Measurements from ENCODE around the gene CTSG. TPM values are rescaled to one million over a fixed set of nuclear protein-coding genes. Genes with fewer than 3 reads are reported as not detected.

CTSG gene
- total RNA-seq, 1 donor from 2014 or later, result 1.5 TPM

GRCh38 chr14:24607635-24608514 lies 31.8 kb upstream of the CTSG start:
- no peaks in the 10 kb centered on the region for H3K9me3 ChIP-seq
- no peaks in the 10 kb centered on the region for H3K36me3 ChIP-seq
- no peak for DNase-seq (ENCODE audit: extremely low spot score in 2 of 2)
- no peak overlapping the region for H3K27ac ChIP-seq
- H3K4me3 ChIP-seq, result no peak overlapping the region
- no peaks in the 10 kb centered on the region for H3K27me3 ChIP-seq
- H3K4me1 ChIP-seq, result no peaks in the 10 kb centered on the region
- TF ChIP-seq CTCF (IDR thresholded peaks at IDR 0.05), result no peak
- no peak for TF ChIP-seq POLR2A (IDR thresholded peaks at IDR 0.05)
- no peak for TF ChIP-seq POLR2AphosphoS5 (IDR thresholded peaks at IDR 0.05; ENCODE audit: insufficient read depth in 1 of 2, low read depth in 1 of 2)
- intact Hi-C loops (cut with DNase I), result no loop called here

- H3K4me3 ChIP-seq, result no peak overlapping the region
- no peak for TF ChIP-seq POLR2AphosphoS5 (IDR thresholded peaks at IDR 0.05; ENCODE audit: insufficient read depth in 1 of 2, low read depth in 1 of 2)
- no peak for TF ChIP-seq CTCF (IDR thresholded peaks at IDR 0.05)
- no peak for TF ChIP-seq POLR2A (IDR thresholded peaks at IDR 0.05)
- no peaks in the 10 kb centered on the region for H3K9me3 ChIP-seq
- DNase-seq (ENCODE audit: extremely low spot score in 2 of 2), result no peak
- no peaks in the 10 kb centered on the region for H3K4me1 ChIP-seq
- intact Hi-C loops (cut with DNase I), result no loop called here
- H3K27ac ChIP-seq, result no peak overlapping the region
- no peaks in the 10 kb centered on the region for H3K27me3 ChIP-seq
- H3K36me3 ChIP-seq, result no peaks in the 10 kb centered on the region
Measured at GRCh38 chr14:24607081-24607480, 31.0 kb upstream of the CTSG start.

- H3K27ac ChIP-seq, result no peak overlapping the region
- no peaks in the 10 kb centered on the region for H3K9me3 ChIP-seq
- no peaks in the 10 kb centered on the region for H3K36me3 ChIP-seq
- no peak for DNase-seq (ENCODE audit: extremely low spot score in 2 of 2)
- intact Hi-C loops (cut with DNase I), result no loop called here
- H3K27me3 ChIP-seq, result no peaks in the 10 kb centered on the region
- H3K4me1 ChIP-seq, result no peaks in the 10 kb centered on the region
- TF ChIP-seq POLR2A (IDR thresholded peaks at IDR 0.05) (no peak), POLR2AphosphoS5 (IDR thresholded peaks at IDR 0.05; ENCODE audit: insufficient read depth in 1 of 2, low read depth in 1 of 2) (no peak), CTCF (IDR thresholded peaks at IDR 0.05) (no peak)
- H3K4me3 ChIP-seq, result no peak overlapping the region
Measured at GRCh38 chr14:24606297-24606696, 30.2 kb upstream of the CTSG start.

GRCh38 chr14:24605435-24606190 lies 29.6 kb upstream of the CTSG start:
- H3K27me3 ChIP-seq, result no peaks in the 10 kb centered on the region
- no peaks in the 10 kb centered on the region for H3K36me3 ChIP-seq
- no peak overlapping the region for H3K27ac ChIP-seq
- DNase-seq (ENCODE audit: extremely low spot score in 2 of 2), result no peak
- H3K4me1 ChIP-seq, result no peaks in the 10 kb centered on the region
- H3K4me3 ChIP-seq, result no peak overlapping the region
- no peaks in the 10 kb centered on the region for H3K9me3 ChIP-seq
- TF ChIP-seq CTCF (IDR thresholded peaks at IDR 0.05) (peak in 1 of 3 experiments; percentile 36), POLR2A (IDR thresholded peaks at IDR 0.05) (no peak)
- intact Hi-C loops (cut with DNase I), result no loop called here

- Histone ChIP-seq H3K36me3 (no peaks in the 10 kb centered on the region), H3K4me3 (no peak overlapping the region), H3K4me1 (no peaks in the 10 kb centered on the region), H3K27ac (no peak overlapping the region), H3K9me3 (no peaks in the 10 kb centered on the region), H3K27me3 (no peaks in the 10 kb centered on the region)
- no peak for DNase-seq (ENCODE audit: extremely low spot score in 2 of 2)
- TF ChIP-seq CTCF (IDR thresholded peaks at IDR 0.05) (no peak), POLR2AphosphoS5 (IDR thresholded peaks at IDR 0.05; ENCODE audit: insufficient read depth in 1 of 2, low read depth in 1 of 2) (no peak), POLR2A (IDR thresholded peaks at IDR 0.05) (no peak)
- intact Hi-C loops (cut with DNase I), result no loop called here
Measured at GRCh38 chr14:24597403-24597802, 21.4 kb upstream of the CTSG start.

Measured in vagina (tissue), 2 donors.